Glutamatergic neuron (in vitro differentiated cells): ENCODE results near the gene RRAD. TPM values are rescaled to one million over a fixed set of nuclear protein-coding genes. Genes with fewer than 3 reads are reported as not detected.

Experiments
- DNase-seq: peaks from one replicate; pipeline ENCODE4 v3.0.0; 2022
- H3K27ac Mint-ChIP-seq: one replicate; pipeline ENCODE4 v1.8.0; 2020; ENCODE audit warnings: mild to moderate bottlenecking, mixed read lengths, inconsistent platforms; ENCODE audit not compliant: unreplicated experiment
- H3K27me3 Mint-ChIP-seq: one replicate; pipeline ENCODE4 v1.8.0; 2020; ENCODE audit warnings: mild to moderate bottlenecking, moderate library complexity, mixed read lengths, inconsistent platforms; ENCODE audit not compliant: unreplicated experiment
- H3K36me3 Mint-ChIP-seq: one replicate; pipeline ENCODE4 v1.8.0; 2020; ENCODE audit warnings: mild to moderate bottlenecking, mixed read lengths, inconsistent platforms; ENCODE audit not compliant: unreplicated experiment
- H3K4me1 Mint-ChIP-seq: one replicate; pipeline ENCODE4 v1.8.0; 2020; ENCODE audit warnings: mild to moderate bottlenecking, low read depth, mixed read lengths, inconsistent platforms; ENCODE audit not compliant: unreplicated experiment
- H3K4me3 Mint-ChIP-seq: one replicate; pipeline ENCODE4 v1.8.0; 2020; ENCODE audit warnings: mild to moderate bottlenecking, mixed read lengths, inconsistent platforms; ENCODE audit not compliant: unreplicated experiment
- H3K9me3 Mint-ChIP-seq: one replicate; pipeline ENCODE4 v1.8.0; 2020; ENCODE audit warnings: mild to moderate bottlenecking, moderate library complexity, mixed read lengths, inconsistent platforms; ENCODE audit not compliant: unreplicated experiment
- CTCF ChIP-seq: fragments of 200-600 bp; sonication (generic); IDR thresholded peaks from one replicate; pipeline ENCODE4 v1.5.0; 2021; ENCODE audit not compliant: partially characterized antibody, unreplicated experiment
- total RNA-seq: library from RNA; stranded (reverse); fragmentation: NEBNext Ultra II Directional; extraction: Animal tissue kit (Norgen Biotek cat#: 25700); gene quantifications from one replicate; pipeline ENCODE4 v1.2.1, GENCODE V29; 2021; ENCODE audit not compliant: unreplicated experiment

RRAD gene
- total RNA-seq, 1 donor from 2014 or later, result 1.1 TPM

GRCh38 chr16:66913711-66914110, 11.6 kb downstream of the RRAD start:
- no peaks in the 10 kb centered on the region for H3K4me1 Mint-ChIP-seq
- peaks cover 2% of the 10 kb centered on the region for H3K27me3 Mint-ChIP-seq
- peaks cover 4% of the 10 kb centered on the region for H3K36me3 Mint-ChIP-seq
- H3K9me3 Mint-ChIP-seq, result peaks cover 2% of the 10 kb centered on the region
- no peak overlapping the region for H3K4me3 Mint-ChIP-seq
- no peak overlapping the region for H3K27ac Mint-ChIP-seq
- no peak for DNase-seq
- TF ChIP-seq CTCF, result no peak

GRCh38 chr16:66913081-66913480, 12.3 kb downstream of the RRAD start:
- Mint-ChIP-seq H3K9me3 (peaks cover 2% of the 10 kb centered on the region), H3K36me3 (peaks cover 4% of the 10 kb centered on the region), H3K4me3 (no peak overlapping the region), H3K27ac (no peak overlapping the region), H3K27me3 (peaks cover 2% of the 10 kb centered on the region), H3K4me1 (no peaks in the 10 kb centered on the region)
- no peak for TF ChIP-seq CTCF
- no peak for DNase-seq

- Mint-ChIP-seq H3K4me1 (no peaks in the 10 kb centered on the region), H3K36me3 (peaks cover 4% of the 10 kb centered on the region)
- TF ChIP-seq CTCF, result no peak
Observed at GRCh38 chr16:66911801-66912200, 13.5 kb downstream of the RRAD start.

GRCh38 chr16:66911112-66911511, 14.2 kb downstream of the RRAD start:
- Mint-ChIP-seq H3K27me3 (peaks cover 2% of the 10 kb centered on the region), H3K27ac (no peak overlapping the region), H3K36me3 (no peaks in the 10 kb centered on the region), H3K9me3 (no peaks in the 10 kb centered on the region), H3K4me1 (no peaks in the 10 kb centered on the region), H3K4me3 (no peak overlapping the region)
- TF ChIP-seq CTCF, result no peak
- no peak for DNase-seq

More at GRCh38 chr16:66911801-66912200, 13.5 kb downstream of the RRAD start:
- H3K4me3 Mint-ChIP-seq, result no peak overlapping the region
- no peak for DNase-seq
- H3K27me3 Mint-ChIP-seq, result peaks cover 2% of the 10 kb centered on the region
- peaks cover 2% of the 10 kb centered on the region for H3K9me3 Mint-ChIP-seq
- H3K27ac Mint-ChIP-seq, result no peak overlapping the region

- no peaks in the 10 kb centered on the region for H3K9me3 Mint-ChIP-seq
- no peaks in the 10 kb centered on the region for H3K36me3 Mint-ChIP-seq
- DNase-seq, result no peak
- H3K27me3 Mint-ChIP-seq, result peaks cover 2% of the 10 kb centered on the region
- H3K27ac Mint-ChIP-seq, result no peak overlapping the region
- no peaks in the 10 kb centered on the region for H3K4me1 Mint-ChIP-seq
- no peak for TF ChIP-seq CTCF
- H3K4me3 Mint-ChIP-seq, result no peak overlapping the region
Observed at GRCh38 chr16:66910175-66910940, 15.0 kb downstream of the RRAD start.
